ENCODE data around the gene SLFN12L. TPM values are rescaled to one million over a fixed set of nuclear protein-coding genes. Genes with fewer than 3 reads are reported as not detected.
"Not testable (repeated sequence)": the region's sequence is repeated elsewhere in the genome, so short reads cannot be mapped to it uniquely, and the experiment has no call there.

The SLFN12L gene
- total and polyA plus RNA-seq, 4 experiments from 2014 or later, result 13.4 to 78.8 (median 49.2) TPM

DNA sequence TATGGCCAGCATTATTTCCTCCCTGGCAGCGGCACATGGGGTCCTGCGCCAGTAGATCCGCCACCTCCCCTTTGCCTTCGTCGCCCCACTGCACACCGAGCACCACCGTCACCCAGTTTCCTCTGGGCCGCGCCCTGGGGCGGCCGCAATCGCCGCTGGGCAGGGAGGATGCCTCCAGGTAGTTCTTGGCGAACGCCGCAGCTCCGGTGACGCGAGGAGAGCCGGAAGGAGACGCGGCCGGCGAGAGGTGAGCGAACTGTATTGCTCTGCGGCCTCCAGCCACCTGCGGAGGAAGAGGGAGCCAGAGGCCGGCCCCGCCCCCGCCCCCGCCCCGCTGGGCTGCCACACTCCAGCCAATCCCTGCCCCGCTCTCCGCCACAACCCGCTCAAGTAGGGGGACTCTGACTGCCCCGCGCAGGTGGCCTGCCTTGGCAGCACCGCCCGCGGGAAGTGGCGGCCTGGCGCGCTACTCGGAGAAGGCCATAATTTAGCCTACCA is 77.1 kb downstream of the SLFN12L start:
- no peaks in the 10 kb centered on the region for H3K36me3 ChIP-seq (ENCODE audit: insufficient read depth, low read length)
- peaks cover 0 to 20% (median 11%) of the 10 kb centered on the region in 8 donors for H3K9me3 Mint-ChIP-seq
- POLR2A ChIA-PET (ENCODE audit: partially characterized antibody), result interaction anchor here (0.8 to 1.5 kb wide), 9 partner anchors 12 to 148 kb away, joined by 3 to 6 read pairs (median 4); partner anchors contain the start of genes SLFN11, SLFN12L and SLFN13
- intact Hi-C loops (cut with micrococcal nuclease), result loop anchor here (1.0 kb wide), 2 partner anchors 12 to 27 kb away; partner anchors contain the start of gene SLFN13
- peak overlapping the region; percentile 77 to 95 (median 93) for H3K27ac Mint-ChIP-seq
- peaks cover 8 to 17% of the 10 kb centered on the region in 2 donors for H3K36me3 Mint-ChIP-seq
- H3K4me3 Mint-ChIP-seq, result peak overlapping the region; percentile 62 to 91 (median 81)
- H3K9me3 ChIP-seq (ENCODE audit: control insufficient read depth in 1 of 2, low read length in 2 of 2), result no peaks in the 10 kb centered on the region
- H3K4me3 ChIP-seq (ENCODE audit: low read length in 2 of 2), result peak overlapping the region in 1 of 2 donors; percentile 16
- peaks cover 20 to 36% (median 28%) of the 10 kb centered on the region in 4 donors for H3K4me1 Mint-ChIP-seq
- peak overlapping the region; percentile 24 for H3K27ac ChIP-seq (ENCODE audit: low read depth, low read length)
- CTCF ChIA-PET (ENCODE audit: partially characterized antibody), result interaction anchor here (1.2 kb wide), 1 partner anchor 12 kb away, joined by 5 read pairs; the partner anchor contains the start of gene SLFN13
- no peaks in the 10 kb centered on the region for H3K27me3 Mint-ChIP-seq
- H3K4me1 ChIP-seq (ENCODE audit: insufficient read depth, low read length), result peaks cover 15% of the 10 kb centered on the region
- peak; percentile 69 to 81 (median 80) for DNase-seq
- H3K27me3 ChIP-seq (ENCODE audit: insufficient read depth, low read length), result no peaks in the 10 kb centered on the region

DNA sequence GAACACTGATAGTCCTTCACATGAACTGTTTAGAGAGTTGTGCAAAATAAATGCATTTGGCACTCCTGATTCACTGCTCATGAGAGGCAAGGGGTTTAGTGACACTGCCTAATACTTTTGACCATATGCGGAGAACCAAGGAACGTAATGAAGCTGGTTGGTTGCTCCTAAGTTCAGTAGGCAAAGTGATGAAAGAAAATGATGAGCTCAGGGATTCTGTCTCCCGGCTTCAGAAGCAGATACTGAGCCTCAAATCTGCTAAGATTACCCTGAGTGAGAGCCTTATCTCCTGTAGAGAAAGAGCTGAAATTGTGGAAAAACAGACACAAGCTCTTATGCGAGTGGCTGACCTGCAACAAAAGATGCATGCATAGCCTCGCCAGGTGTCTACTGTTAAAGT is 83.4 kb downstream of the SLFN12L start:
- ChIA-PET CTCF (ENCODE audit: partially characterized antibody) (interaction anchor here (0.9 kb wide), 1 partner anchor 15 kb away, joined by 3 read pairs; no protein-coding TSS in a partner anchor), POLR2A (ENCODE audit: partially characterized antibody) (interaction anchor here (0.5 to 0.9 kb wide), 2 partner anchors 14 to 281 kb away, joined by 3 read pairs; no protein-coding TSS in a partner anchor)
- H3K27ac ChIP-seq (ENCODE audit: low read depth, low read length); H3K4me3 Mint-ChIP-seq; H3K4me1 ChIP-seq (ENCODE audit: insufficient read depth, low read length); H3K9me3 ChIP-seq (ENCODE audit: control insufficient read depth in 1 of 2, low read length in 2 of 2); H3K36me3 Mint-ChIP-seq; H3K36me3 ChIP-seq (ENCODE audit: insufficient read depth, low read length); H3K4me3 ChIP-seq (ENCODE audit: low read length in 2 of 2); H3K4me1 Mint-ChIP-seq; intact Hi-C loops (cut with micrococcal nuclease); DNase-seq; H3K27me3 ChIP-seq (ENCODE audit: insufficient read depth, low read length); H3K27me3 Mint-ChIP-seq: not testable (repeated sequence)
- H3K9me3 Mint-ChIP-seq, result peaks cover 0 to 15% (median 8%) of the 10 kb centered on the region in 8 donors
- H3K27ac Mint-ChIP-seq, result peak overlapping the region in 2 of 7 donors; percentile 29 to 56

DNA sequence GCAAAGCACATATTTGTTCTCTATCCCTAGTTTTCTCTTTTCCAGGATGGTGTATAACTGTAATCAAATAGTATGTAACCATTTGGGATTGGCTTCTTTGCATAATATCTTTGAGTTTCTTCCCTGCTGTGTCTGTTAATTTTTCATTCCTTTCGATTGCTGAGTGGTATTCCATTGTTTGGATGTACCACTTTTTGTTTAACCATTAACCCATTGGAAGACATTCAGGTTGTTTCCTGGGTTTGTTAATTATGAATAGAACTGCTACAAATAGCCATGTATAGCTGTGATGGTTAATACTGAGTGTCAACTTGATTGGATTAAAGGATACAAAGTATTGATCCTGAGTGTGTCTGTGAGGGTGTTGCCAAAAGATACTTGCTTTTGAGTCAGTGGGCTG is 84.3 kb downstream of the SLFN12L start:
- no peaks in the 10 kb centered on the region for H3K27me3 Mint-ChIP-seq
- Histone ChIP-seq H3K27ac (ENCODE audit: low read depth, low read length) (no peak overlapping the region), H3K27me3 (ENCODE audit: insufficient read depth, low read length) (no peaks in the 10 kb centered on the region), H3K36me3 (ENCODE audit: insufficient read depth, low read length) (no peaks in the 10 kb centered on the region), H3K4me1 (ENCODE audit: insufficient read depth, low read length) (no peaks in the 10 kb centered on the region), H3K9me3 (ENCODE audit: control insufficient read depth in 1 of 2, low read length in 2 of 2) (no peaks in the 10 kb centered on the region), H3K4me3 (ENCODE audit: low read length in 2 of 2) (no peak overlapping the region)
- CTCF ChIA-PET (ENCODE audit: partially characterized antibody), result no interaction called here
- intact Hi-C loops (cut with micrococcal nuclease), result no loop called here
- peaks cover 4 to 5% of the 10 kb centered on the region in 2 donors for H3K36me3 Mint-ChIP-seq
- no peak overlapping the region for H3K4me3 Mint-ChIP-seq
- peaks cover 0 to 8% (median 6%) of the 10 kb centered on the region in 8 donors for H3K9me3 Mint-ChIP-seq
- POLR2A ChIA-PET (ENCODE audit: partially characterized antibody), result interaction anchor here (0.9 kb wide), 1 partner anchor 14 kb away, joined by 3 read pairs; no protein-coding TSS in a partner anchor
- peak overlapping the region in 3 of 7 donors; percentile 18 to 69 (median 53) for H3K27ac Mint-ChIP-seq
- no peak for DNase-seq
- H3K4me1 Mint-ChIP-seq, result peaks cover 3 to 7% (median 4%) of the 10 kb centered on the region in 4 donors

DNA sequence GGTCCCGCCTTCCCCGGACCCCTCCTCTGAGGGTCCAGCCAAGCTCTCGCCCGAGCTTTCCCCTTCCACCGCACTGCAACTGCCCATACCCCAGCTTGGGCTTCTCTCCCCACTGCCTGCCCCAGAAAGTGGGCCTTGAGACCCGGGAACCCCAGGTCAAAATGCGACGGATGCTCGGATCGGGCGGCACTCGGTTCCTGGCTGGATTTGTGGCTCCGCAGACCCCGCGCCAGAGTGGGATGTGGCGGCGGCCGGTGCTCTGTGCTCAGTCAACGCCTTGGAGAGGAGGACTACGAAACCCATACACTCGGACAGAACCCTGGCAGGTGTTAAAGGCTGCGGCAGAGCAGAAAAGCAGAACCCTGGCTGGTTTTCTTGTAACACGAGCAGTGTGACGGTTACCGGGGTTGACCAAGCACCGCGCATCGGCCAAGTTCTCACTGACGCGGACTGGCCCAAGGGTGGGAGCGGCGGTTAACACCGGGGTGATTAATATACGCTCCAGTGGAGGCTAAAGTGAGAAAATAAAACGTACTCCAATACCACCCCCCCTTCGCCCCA is 88.0 kb downstream of the SLFN12L start:
- Mint-ChIP-seq H3K4me3 (peak overlapping the region in 7 of 8 donors; percentile 9 to 92 (median 57)), H3K27ac (peak overlapping the region in 5 of 7 donors; percentile 32 to 93 (median 78)), H3K36me3 (peaks cover 6 to 13% of the 10 kb centered on the region in 2 donors), H3K9me3 (peaks cover 0 to 2% (median 0%) of the 10 kb centered on the region in 8 donors), H3K4me1 (peaks cover 6 to 18% (median 11%) of the 10 kb centered on the region in 4 donors), H3K27me3 (no peaks in the 10 kb centered on the region)
- DNase-seq, result no peak
- ChIA-PET POLR2A (ENCODE audit: partially characterized antibody) (interaction anchor here (1.3 to 3.2 kb wide), 5 partner anchors 17 to 92 kb away, joined by 3 to 15 read pairs (median 6); partner anchors contain the start of gene SLFN12), CTCF (ENCODE audit: partially characterized antibody) (interaction anchor here (1.6 to 2.4 kb wide), 3 partner anchors 10 to 137 kb away, joined by 5 to 10 read pairs (median 7); partner anchors contain the start of gene SLFN12)
- Histone ChIP-seq H3K27ac (ENCODE audit: low read depth, low read length) (no peak overlapping the region), H3K9me3 (ENCODE audit: control insufficient read depth in 1 of 2, low read length in 2 of 2) (no peaks in the 10 kb centered on the region), H3K36me3 (ENCODE audit: insufficient read depth, low read length) (no peaks in the 10 kb centered on the region), H3K27me3 (ENCODE audit: insufficient read depth, low read length) (no peaks in the 10 kb centered on the region), H3K4me1 (ENCODE audit: insufficient read depth, low read length) (peaks cover 8% of the 10 kb centered on the region), H3K4me3 (ENCODE audit: low read length in 2 of 2) (no peak overlapping the region)
- intact Hi-C loops (cut with micrococcal nuclease), result loop anchor here (2.0 to 5.0 kb wide), 3 partner anchors 38 to 83 kb away; partner anchors contain the start of gene SLFN11

DNA sequence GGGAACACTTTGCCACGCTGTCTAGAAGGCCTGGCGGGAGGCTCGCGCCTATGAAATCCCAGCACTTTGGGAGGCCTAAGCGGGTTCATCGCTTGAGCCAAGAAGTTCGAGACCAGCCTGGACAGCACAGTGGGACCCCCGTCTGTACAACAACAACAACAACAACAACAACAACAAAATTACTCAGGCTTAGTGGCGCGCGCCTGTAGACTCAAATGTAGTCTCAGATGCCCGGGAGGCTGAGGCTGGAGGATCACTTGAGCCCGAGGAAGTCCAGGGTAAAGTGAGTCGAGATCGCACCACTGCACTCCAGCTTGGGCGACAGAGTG is 88.6 kb downstream of the SLFN12L start:
- Histone ChIP-seq H3K4me3 (ENCODE audit: low read length in 2 of 2) (peak overlapping the region in 1 of 2 donors; percentile 62), H3K9me3 (ENCODE audit: control insufficient read depth in 1 of 2, low read length in 2 of 2) (no peaks in the 10 kb centered on the region), H3K36me3 (ENCODE audit: insufficient read depth, low read length) (no peaks in the 10 kb centered on the region), H3K4me1 (ENCODE audit: insufficient read depth, low read length) (peaks cover 8% of the 10 kb centered on the region), H3K27me3 (ENCODE audit: insufficient read depth, low read length) (no peaks in the 10 kb centered on the region), H3K27ac (ENCODE audit: low read depth, low read length) (peak overlapping the region; percentile 55)
- H3K27ac Mint-ChIP-seq, result peak overlapping the region; percentile 48 to 95 (median 89)
- POLR2A ChIA-PET (ENCODE audit: partially characterized antibody), result interaction anchor here (0.7 to 3.2 kb wide), 19 partner anchors 11 to 235 kb away, joined by 3 to 46 read pairs (median 6); partner anchors contain the start of genes SLFN12, SLFN12L and SLFN5
- H3K27me3 Mint-ChIP-seq, result no peaks in the 10 kb centered on the region
- H3K9me3 Mint-ChIP-seq, result peaks cover 0 to 2% (median 0%) of the 10 kb centered on the region in 8 donors
- peak overlapping the region; percentile 85 to 92 (median 88) for H3K4me3 Mint-ChIP-seq
- intact Hi-C loops (cut with micrococcal nuclease), result loop anchor here (1.0 to 5.0 kb wide), 4 partner anchors 11 to 83 kb away; partner anchors contain the start of gene SLFN11
- DNase-seq, result no peak
- peaks cover 6 to 18% (median 11%) of the 10 kb centered on the region in 4 donors for H3K4me1 Mint-ChIP-seq
- CTCF ChIA-PET (ENCODE audit: partially characterized antibody), result interaction anchor here (1.6 to 2.4 kb wide), 4 partner anchors 11 to 136 kb away, joined by 5 to 10 read pairs (median 8); partner anchors contain the start of gene SLFN12
- peaks cover 6 to 18% of the 10 kb centered on the region in 2 donors for H3K36me3 Mint-ChIP-seq

DNA sequence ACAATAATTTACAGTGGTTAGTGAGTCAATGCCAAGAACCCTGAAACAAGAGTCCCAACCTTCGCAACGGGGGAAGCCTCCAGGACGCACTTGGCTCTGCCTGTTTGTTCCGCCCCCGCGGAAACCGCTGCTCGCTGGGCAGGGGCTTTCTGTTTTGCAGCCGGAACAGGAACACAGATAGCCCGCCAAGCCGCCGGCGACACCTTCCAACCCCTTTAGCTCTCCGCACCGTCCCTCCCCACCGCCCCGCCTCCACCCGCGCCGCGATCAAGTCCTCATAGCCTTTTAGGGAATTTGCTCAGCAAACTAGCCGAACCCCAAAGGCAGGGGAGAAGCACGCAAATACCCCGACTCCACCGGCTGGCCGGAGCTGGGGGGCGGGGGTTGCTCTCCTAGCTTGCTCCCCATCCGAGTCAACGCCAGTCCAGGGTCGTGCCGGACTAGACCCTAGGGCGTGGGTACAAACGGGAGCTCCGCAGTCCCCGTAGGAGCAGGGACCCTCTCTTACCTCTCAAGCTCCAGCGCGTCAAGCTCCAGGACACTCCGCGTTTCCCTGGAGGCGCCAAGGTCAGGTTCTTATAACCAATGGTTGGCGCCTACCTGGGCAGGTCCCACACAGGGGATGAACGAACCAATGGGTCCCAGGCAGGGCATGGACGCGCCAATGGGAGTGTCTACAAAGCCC is 89.1 kb downstream of the SLFN12L start, which contains the start of gene SLFN13:
SLFN13 (minus strand) TSS at position 553 of the 685 bp plus-strand sequence. CDS start 3,086 bp downstream, outside the sequence.
- H3K36me3 ChIP-seq (ENCODE audit: insufficient read depth, low read length), result no peaks in the 10 kb centered on the region
- H3K27ac ChIP-seq (ENCODE audit: low read depth, low read length), result peak within 1 kb of the TSS; percentile 55
- intact Hi-C loops (cut with micrococcal nuclease), result loop anchor here (1.0 to 5.0 kb wide), 4 partner anchors 12 to 84 kb away; partner anchors contain the start of gene SLFN11
- Mint-ChIP-seq H3K4me3 (peak within 1 kb of the TSS; percentile 85 to 92 (median 88)), H3K27ac (peak within 1 kb of the TSS; percentile 78 to 95 (median 89)), H3K27me3 (no peaks in the 10 kb centered on the region), H3K4me1 (peaks cover 6 to 18% (median 11%) of the 10 kb centered on the region in 4 donors), H3K9me3 (peaks cover 0 to under 1% (median 0%) of the 10 kb centered on the region in 8 donors), H3K36me3 (peaks cover 9 to 21% of the 10 kb centered on the region in 2 donors)
- peaks cover 8% of the 10 kb centered on the region for H3K4me1 ChIP-seq (ENCODE audit: insufficient read depth, low read length)
- ChIA-PET CTCF (ENCODE audit: partially characterized antibody) (interaction anchor here (1.0 to 2.4 kb wide), 7 partner anchors 12 to 136 kb away, joined by 3 to 10 read pairs (median 7); partner anchors contain the start of gene SLFN12), POLR2A (ENCODE audit: partially characterized antibody) (interaction anchor here (0.6 to 3.2 kb wide), 25 partner anchors 11 to 235 kb away, joined by 3 to 46 read pairs (median 6); partner anchors contain the start of genes SLFN12, SLFN12L and SLFN5)
- no peaks in the 10 kb centered on the region for H3K27me3 ChIP-seq (ENCODE audit: insufficient read depth, low read length)
- H3K9me3 ChIP-seq (ENCODE audit: control insufficient read depth in 1 of 2, low read length in 2 of 2), result no peaks in the 10 kb centered on the region
- H3K4me3 ChIP-seq (ENCODE audit: low read length in 2 of 2), result peak within 1 kb of the TSS; percentile 1 to 62
- DNase-seq, result peak; percentile 80 to 92 (median 81)
